WTC11 (cell line): ENCODE data around the gene FAM53A.

Experiments used
- CBFB ChIP-seq: sonication (generic); formaldehyde crosslinking; IDR thresholded peaks from 2 replicates; pipeline ENCODE4 v1.8.1; 2022; ENCODE audit warnings: mild to moderate bottlenecking, low read depth, missing genetic modification reagents
- CDX4 ChIP-seq: fragments of 250-450 bp; sonication (Bioruptor Pico); IDR thresholded peaks from 2 replicates; pipeline ENCODE4 v1.9.0; 2021; ENCODE audit warnings: moderate library complexity, mild to moderate bottlenecking, inconsistent platforms, borderline replicate concordance
- CTCF ChIP-seq: fragments of 200-600 bp; IDR thresholded peaks from 2 replicates; pipeline ENCODE4 v1.8.0; 2022; ENCODE audit warnings: antibody characterized with exemption
- NR2C2 ChIP-seq: sonication (generic); formaldehyde crosslinking; IDR thresholded peaks from 2 replicates; pipeline ENCODE4 v1.8.0; 2022; ENCODE audit warnings: mild to moderate bottlenecking, missing genetic modification reagents
- ZNF416 ChIP-seq: fragments of 250-450 bp; sonication (Bioruptor Pico); IDR thresholded peaks from 2 replicates; pipeline ENCODE4 v1.9.0; 2021; ENCODE audit warnings: mild to moderate bottlenecking, inconsistent platforms
- ZNF512 ChIP-seq: sonication (generic); formaldehyde crosslinking; IDR thresholded peaks from 2 replicates; pipeline ENCODE4 v1.8.1; 2022; ENCODE audit warnings: missing genetic modification reagents, borderline replicate concordance

- TF ChIP-seq NR2C2 (CRISPR knock-in tag) = no peak
- no peak for TF ChIP-seq CBFB (CRISPR knock-in tag)
- TF ChIP-seq ZNF512 (CRISPR knock-in tag) = no peak
- no peak for TF ChIP-seq CTCF
- TF ChIP-seq ZNF416 (CRISPR knock-in tag) = no peak
- no peak for TF ChIP-seq CDX4
Observed at GRCh38 chr4:1655081-1655480, 29.0 kb downstream of the FAM53A start.
